Coronary artery (tissue), 2 donors: ENCODE measurements around the gene USP6.
A peak's percentile ranks its signal among the peaks of the same experiment; 100 is the strongest.
"Not testable (repeated sequence)": the region's sequence is repeated elsewhere in the genome, so short reads cannot be mapped to it uniquely, and the experiment has no call there.

Source experiments
- DNase-seq: peaks from one replicate; pipeline ENCODE4 v3.0.0-alpha.2; 2017; ENCODE audit warnings: low spot score
- H3K27ac ChIP-seq, 2 donors: fragments of 200-600 bp; sonication (generic); one replicate each; pipeline ENCODE4 v1.5.1; 2016 to 2019
- H3K4me3 ChIP-seq: fragments of 200-600 bp; sonication (generic); 2 replicates; pipeline ENCODE4 v1.5.1; 2016; ENCODE audit warnings: mild to moderate bottlenecking, moderate library complexity
- TF ChIP-seq, protein P1 (sequence below): fragments of 200-600 bp; sonication (generic); IDR thresholded peaks from one replicate; pipeline ENCODE4 v1.5.1; 2019; ENCODE audit warnings: antibody characterized with exemption

Gene USP6

DNA sequence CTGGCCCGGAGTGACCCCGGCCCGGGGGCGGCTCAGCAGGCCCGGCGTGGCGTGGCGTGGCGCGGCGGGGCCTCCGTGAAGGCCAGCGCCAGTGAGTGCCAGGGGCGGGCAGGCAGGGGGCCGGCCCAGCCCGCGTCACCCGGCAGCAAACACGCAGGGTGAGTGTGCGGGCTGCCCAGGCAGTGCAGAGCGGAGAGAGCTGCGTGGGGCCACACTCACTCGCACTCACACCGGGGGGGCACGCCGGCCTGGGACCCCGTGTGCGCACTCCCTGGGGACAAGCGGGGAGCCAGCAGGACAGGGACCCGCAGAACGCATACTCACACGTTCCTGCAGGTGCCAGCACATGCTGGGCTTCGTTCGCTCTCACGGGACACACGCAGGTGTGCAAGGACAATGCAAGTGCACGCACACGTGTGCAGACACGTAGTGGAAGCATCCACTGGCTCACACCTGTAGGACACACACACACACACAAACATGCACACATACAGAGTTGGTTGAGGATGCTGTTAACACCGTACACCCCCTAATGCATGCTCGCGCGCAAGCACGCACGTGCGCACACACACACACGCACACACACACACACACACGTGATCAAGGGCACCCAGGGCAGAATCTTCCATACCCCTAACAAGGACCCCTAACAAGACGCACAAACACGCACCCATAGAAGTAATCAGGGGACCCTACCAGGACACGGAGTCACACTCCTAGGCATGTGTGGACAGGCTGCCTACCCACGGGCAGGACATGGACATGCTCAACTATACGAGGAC, 7.7 kb downstream of the USP6 start:
- DNase-seq = peak; percentile 63
- TF ChIP-seq, protein P1, sequence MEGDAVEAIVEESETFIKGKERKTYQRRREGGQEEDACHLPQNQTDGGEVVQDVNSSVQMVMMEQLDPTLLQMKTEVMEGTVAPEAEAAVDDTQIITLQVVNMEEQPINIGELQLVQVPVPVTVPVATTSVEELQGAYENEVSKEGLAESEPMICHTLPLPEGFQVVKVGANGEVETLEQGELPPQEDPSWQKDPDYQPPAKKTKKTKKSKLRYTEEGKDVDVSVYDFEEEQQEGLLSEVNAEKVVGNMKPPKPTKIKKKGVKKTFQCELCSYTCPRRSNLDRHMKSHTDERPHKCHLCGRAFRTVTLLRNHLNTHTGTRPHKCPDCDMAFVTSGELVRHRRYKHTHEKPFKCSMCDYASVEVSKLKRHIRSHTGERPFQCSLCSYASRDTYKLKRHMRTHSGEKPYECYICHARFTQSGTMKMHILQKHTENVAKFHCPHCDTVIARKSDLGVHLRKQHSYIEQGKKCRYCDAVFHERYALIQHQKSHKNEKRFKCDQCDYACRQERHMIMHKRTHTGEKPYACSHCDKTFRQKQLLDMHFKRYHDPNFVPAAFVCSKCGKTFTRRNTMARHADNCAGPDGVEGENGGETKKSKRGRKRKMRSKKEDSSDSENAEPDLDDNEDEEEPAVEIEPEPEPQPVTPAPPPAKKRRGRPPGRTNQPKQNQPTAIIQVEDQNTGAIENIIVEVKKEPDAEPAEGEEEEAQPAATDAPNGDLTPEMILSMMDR = no peak
- Histone ChIP-seq H3K27ac (no peak overlapping the region), H3K4me3 (peak overlapping the region; percentile 67)

DNA sequence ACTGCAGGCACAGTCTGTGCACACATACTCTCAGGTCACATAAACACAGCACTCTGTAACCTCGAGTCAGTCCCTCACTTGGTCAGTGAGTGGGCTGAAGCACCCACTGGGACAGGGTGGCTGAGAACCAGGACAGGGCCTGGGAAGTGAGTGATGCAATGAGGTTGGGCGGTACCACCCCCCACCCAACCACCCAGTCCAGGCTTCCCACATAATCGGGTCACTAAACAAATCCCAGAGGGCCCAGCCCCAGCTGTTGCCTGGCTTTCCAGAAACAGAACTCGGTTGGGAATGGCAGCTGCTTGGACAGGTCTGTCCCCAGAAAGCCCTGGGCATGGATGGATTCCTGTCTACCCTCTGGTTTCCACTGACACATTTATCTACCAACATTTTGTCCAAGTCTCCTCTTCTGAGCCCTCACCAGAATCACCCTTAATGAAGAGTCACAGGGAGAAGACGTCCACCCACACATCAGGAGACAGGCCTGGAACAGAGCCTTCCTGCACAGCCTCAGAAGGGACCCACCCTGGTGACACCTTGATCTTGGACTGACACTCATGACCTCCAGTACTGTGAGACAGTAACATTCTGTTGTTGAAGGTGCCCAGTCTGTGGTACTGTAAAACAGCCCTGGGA, 8.4 kb downstream of the USP6 start:
- not testable (repeated sequence) for H3K4me3 ChIP-seq, H3K27ac ChIP-seq
- DNase-seq = peak; percentile 52

DNA sequence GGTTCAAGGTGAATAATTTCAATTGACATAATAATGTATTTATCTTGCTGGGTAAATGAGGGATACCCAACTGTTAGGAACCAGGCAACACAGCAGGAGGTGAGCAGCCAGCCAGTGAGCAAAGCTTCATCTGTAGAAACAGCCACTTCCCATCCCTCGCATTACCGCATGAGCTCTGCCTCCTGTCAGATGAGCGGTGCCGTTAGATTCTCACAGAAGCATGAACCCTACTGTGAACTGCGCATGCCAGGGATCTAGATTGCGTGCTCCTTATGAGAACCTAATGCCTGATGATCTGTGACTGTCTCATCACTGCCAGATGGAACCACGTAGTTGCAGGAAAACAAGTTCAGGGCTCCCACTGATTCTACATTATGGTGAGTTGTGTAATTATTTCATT, 9.1 kb downstream of the USP6 start:
- DNase-seq, H3K27ac ChIP-seq, H3K4me3 ChIP-seq: not testable (repeated sequence)

DNA sequence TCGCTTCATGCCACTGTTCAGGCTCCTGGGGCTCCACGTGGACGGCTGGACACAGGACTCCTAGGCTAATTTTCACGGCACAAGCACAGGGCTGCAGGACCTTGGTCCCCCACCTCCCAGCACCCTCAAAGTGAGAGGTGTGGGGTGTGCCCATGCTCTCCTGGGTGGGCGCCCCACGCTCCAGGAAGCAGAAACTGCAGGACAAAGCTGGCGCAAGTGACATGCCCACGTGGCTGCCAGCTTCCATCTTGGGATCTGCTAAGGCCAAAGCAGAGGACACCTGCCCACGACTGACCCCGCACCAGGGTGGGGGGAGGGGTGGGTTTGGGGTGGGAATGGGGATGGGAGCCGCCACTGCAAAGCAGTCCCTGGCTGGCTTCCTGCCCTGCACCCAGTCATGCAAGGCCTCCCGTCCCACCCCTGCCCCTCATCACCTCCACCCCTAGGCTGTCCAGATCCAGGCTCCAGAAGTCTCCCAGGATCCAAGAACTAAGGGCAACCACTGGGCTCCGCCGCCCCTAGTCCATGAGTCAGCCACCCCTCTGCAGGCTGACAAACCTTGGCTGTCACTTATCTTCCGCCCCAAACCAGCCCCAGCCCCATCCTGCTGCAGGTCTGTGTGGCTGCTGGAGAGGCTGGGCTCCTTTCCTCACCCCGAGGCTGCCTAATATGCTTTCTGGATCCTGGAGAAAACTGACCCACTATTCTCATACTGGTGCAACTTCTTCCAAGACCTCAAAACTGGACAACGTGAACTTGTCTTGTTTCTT, 11.1 kb downstream of the USP6 start:
- H3K4me3 ChIP-seq = no peak overlapping the region
- DNase-seq = peak; percentile 57
- TF ChIP-seq, protein P1 = no peak
- no peak overlapping the region for H3K27ac ChIP-seq

DNA sequence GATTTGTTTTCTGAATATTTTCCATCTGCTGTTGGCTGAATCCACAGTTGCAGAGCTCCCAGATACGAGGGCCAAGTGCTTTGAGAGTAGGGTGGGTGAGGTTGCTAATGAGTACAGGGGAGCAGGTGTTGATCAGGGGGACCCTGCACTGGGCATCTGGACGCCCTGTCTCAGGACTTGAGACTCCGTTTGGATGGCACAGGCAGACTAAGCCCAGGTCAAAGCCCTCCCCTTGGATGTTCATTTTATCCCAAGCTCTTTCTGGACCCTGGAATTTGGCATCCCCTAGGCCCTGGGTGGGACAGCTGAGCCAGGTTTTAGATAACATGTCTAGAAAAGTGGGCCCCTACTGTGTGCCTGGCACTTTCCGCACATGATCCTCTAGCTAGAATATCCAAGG, 12.1 kb downstream of the USP6 start:
- TF ChIP-seq, protein P1 = no peak
- H3K27ac ChIP-seq = no peak overlapping the region
- H3K4me3 ChIP-seq = no peak overlapping the region
- no peak for DNase-seq

DNA sequence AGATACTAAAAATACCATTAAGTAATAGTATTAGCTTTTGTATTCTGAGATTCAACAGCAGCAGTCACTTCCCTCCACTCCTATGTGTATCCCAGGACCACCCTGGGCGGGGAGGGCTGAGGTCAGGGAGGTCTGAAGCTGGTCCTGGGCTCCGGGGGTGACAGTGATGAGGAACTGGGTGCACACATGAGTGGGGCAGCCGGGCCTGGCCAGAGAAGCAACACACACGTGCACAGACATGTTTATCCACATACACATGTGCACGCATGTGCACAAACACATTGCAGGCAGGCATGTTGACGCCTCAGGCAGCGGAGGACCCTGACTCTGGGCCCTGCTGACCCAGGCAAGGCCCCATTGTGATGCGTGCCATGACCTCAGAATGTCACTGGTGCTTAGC, 12.6 kb downstream of the USP6 start:
- DNase-seq = peak; percentile 33
- not testable (repeated sequence) for H3K4me3 ChIP-seq, H3K27ac ChIP-seq

DNA sequence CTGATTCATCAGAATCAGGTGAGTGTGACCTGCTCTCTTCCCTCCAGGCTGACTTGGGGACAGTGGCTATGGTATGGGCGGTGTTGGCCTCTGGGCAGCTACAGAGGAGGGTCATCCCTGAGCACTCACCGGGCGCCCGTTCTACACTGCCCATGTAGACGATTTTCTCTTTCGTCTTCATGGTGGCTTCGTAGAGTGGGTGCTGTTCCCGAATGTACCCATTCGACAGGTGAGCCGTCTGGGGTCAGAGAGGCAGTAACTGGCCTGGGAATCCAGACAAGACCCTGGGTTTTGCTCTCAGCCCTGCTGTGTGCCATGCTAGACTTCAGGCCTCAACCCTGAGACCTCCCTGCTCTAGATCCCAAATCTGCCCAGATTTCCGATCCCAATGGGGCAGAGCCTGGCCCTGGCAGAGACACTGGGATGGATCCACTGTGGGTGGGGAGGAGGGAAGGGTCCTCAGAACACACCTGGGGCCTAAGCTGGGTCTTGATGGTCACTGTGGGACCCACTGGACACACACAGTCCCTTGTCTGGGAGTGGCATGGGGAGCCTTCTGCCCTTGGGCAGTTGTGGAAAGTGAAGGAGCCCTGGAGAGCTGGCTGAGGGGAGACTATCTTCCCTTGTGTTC, 13.2 kb downstream of the USP6 start:
- no peak for DNase-seq
- TF ChIP-seq, protein P1 = no peak
- no peak overlapping the region for H3K4me3 ChIP-seq
- H3K27ac ChIP-seq = no peak overlapping the region

DNA sequence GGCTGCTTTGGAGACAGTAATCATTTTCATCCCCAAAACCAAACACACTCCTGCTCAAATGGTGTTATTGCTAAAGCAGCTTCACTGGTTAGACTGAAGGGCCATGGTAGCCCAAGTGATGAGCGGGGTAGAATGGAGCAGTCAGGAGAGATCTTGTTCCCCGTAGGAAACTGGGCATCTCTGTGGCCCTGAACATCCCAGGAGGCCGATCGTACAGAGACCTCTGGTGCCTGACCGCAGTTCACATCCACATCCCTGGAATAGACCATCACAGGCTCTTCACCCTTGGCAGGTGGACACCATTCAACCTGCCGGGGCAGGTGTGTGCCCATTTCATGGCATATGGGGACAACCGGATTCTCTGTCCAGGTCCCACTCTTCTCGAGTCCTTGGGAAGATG, 13.9 kb downstream of the USP6 start:
- H3K4me3 ChIP-seq, DNase-seq: not testable (repeated sequence)

DNA sequence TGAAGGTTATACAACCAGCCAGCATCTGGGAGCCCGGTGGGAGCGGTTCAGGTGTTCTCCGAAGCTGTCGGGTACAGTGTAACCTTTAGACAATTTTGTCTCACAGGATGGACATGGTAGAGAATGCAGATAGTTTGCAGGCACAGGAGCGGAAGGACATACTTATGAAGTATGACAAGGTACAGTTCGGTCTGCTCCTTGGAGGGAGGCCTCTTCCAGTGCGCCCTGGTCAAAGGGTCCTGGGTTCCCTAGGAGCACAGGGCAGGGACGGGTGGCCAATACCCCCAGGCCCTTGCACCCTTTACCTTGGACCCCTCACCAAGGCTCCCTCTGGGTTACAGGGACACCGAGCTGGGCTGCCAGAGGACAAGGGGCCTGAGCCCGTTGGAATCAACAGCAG, 14.4 kb downstream of the USP6 start:
- not testable (repeated sequence) for H3K4me3 ChIP-seq, H3K27ac ChIP-seq, DNase-seq

More for the DNA sequence above, 13.9 kb downstream of the USP6 start:
- H3K27ac ChIP-seq = not testable (repeated sequence)

DNA sequence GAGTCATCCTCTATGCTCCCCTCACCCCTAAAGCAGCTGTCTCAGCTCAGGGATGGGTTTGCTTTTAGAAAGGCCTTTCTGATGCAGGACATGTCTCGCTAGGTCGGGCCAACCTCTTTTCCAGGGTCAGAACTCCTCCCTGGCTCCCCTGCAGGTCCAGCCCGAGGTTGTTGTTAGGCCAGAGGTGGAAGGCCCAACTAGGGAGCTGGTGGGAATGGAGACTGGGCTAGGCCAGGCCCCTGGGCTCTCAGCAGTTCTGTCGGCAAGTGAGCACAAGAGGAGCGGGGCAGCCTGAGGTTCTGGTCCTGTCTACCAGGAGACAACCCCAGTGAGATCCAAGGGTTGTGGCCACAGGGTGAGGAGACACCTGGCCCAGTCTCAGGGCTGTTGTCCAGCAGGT, 14.9 kb downstream of the USP6 start:
- not testable (repeated sequence) for H3K4me3 ChIP-seq, H3K27ac ChIP-seq, DNase-seq
